GM10248 (cell line): ENCODE measurements around the gene HEY2.

Source experiments
- CTCF ChIA-PET: fragments of 300-600 bp; sonication (Branson Sonifier 250); formaldehyde crosslinking; extraction: SDS; loops from one replicate; lab custom pipeline; 2021; ENCODE audit warnings: antibody characterized with exemption; lab: Yijun Ruan, JAX
- POLR2A ChIA-PET: fragments of 350-650 bp; sonication (Branson Sonifier 250); formaldehyde crosslinking; extraction: SDS; loops from one replicate; lab custom pipeline; 2020; ENCODE audit warnings: antibody characterized with exemption; lab: Yijun Ruan, JAX
- DNase-seq: peaks from one replicate; pipeline ENCODE4 v3.0.0; 2012; ENCODE audit errors: extremely low spot score
- TF ChIP-seq, protein P1 (sequence below): IDR thresholded peaks from 2 replicates; pipeline ENCODE4 v1.5.1; 2012; ENCODE audit warnings: mild to moderate bottlenecking, low read depth; ENCODE audit errors: extremely low read depth, missing control alignments, control extremely low read depth

HEY2 gene

DNA sequence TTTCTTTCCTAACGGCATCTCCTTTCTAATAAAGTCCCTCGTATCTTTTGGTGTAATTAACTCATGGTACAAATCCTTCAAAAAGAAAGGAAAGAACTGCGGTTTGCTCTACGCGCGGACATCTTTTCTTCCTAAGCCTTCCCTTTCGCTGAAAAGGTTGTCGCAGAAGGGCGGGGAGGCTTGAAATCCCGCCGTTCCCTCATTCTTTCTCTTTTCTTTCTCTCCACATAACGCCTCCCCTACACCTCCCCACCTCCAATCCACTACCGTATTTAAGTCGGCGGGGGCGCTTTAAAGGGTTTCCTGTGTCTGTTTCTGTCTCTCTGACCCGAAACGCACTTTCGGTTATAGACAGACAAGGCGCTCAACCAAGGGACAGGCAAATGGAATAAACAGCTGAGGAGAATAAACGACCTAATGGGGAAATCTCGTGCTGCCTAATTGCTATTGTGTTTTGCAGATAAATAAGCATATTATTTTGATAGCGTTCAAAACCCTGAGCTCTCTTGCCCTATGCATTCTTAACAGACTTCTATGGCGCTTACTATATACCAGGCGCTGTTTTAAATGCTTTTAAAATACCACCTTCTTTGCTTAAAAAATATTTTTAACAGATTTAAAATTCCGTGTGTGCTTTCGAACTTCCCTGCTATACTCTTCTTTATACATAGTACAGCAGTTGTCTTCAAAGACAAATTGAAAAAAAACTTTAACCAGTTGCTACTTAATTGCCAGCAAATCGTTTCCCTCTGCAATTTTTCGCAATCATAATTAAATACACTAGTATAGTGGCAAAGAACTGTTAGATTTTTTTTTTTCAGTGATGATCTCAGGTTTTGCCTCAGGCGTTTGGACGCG is 2.5 kb upstream of the HEY2 start:
- TF ChIP-seq, protein P1, sequence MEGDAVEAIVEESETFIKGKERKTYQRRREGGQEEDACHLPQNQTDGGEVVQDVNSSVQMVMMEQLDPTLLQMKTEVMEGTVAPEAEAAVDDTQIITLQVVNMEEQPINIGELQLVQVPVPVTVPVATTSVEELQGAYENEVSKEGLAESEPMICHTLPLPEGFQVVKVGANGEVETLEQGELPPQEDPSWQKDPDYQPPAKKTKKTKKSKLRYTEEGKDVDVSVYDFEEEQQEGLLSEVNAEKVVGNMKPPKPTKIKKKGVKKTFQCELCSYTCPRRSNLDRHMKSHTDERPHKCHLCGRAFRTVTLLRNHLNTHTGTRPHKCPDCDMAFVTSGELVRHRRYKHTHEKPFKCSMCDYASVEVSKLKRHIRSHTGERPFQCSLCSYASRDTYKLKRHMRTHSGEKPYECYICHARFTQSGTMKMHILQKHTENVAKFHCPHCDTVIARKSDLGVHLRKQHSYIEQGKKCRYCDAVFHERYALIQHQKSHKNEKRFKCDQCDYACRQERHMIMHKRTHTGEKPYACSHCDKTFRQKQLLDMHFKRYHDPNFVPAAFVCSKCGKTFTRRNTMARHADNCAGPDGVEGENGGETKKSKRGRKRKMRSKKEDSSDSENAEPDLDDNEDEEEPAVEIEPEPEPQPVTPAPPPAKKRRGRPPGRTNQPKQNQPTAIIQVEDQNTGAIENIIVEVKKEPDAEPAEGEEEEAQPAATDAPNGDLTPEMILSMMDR, result peak; percentile 3
- POLR2A ChIA-PET, result interaction anchor here (1.0 kb wide), 1 partner anchor 240 kb away, joined by 3 read pairs; no protein-coding TSS in a partner anchor
- peak; percentile 57 for DNase-seq
- CTCF ChIA-PET, result interaction anchor here (0.9 to 1.5 kb wide), 4 partner anchors 9 to 434 kb away, joined by 3 read pairs; no protein-coding TSS in a partner anchor

DNA sequence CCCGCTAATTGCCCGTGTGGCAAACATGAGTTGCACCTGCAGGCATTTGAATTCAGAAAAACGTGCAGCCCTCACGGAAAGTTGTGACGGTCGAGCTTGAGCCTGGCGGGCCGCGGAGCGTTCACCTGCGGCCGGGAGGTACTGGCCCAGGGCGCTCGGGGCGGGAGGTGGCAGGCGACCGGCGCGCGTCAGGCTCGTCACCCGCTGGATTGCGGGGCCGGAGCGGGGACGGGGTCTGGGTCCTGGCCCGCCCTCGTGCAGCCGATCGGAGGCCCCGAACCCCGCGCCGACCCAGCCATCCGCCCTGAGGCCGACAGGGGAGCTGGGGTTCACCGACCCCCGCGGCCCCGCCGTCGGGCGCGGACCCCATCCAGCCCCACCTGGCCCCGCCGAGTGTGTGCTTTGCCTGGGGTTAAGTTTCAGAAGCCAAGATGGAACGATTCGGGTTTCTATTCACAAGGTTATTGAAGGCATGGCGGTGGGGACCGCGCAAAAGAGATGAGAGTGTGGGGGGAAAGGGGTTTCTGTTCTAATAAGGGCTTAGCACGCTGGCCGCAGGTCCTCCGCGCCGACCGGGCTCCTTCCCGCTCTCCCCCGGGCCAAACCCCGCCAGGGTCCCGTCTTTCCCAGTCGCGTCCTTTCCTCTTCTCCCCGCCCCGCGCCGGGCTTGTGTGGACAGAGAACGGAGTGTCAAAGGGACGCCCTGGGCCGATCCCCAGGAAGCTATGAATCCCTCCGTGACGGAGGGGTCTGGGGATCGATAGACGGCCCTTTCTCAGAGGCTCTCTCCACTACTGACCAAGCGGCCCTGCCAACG is 1.6 kb upstream of the HEY2 start:
- no peak for DNase-seq
- ChIA-PET CTCF (interaction anchor here (0.7 to 1.7 kb wide), 7 partner anchors 8 to 434 kb away, joined by 3 to 6 read pairs (median 3); partner anchors contain the start of gene HINT3), POLR2A (interaction anchor here (1.0 kb wide), 1 partner anchor 239 kb away, joined by 3 read pairs; no protein-coding TSS in a partner anchor)
- TF ChIP-seq, protein P1, result no peak

- no peak for DNase-seq
- TF ChIP-seq, protein P1, result no peak
- ChIA-PET POLR2A (no interaction called here), CTCF (interaction anchor here (0.7 to 1.7 kb wide), 6 partner anchors 8 to 435 kb away, joined by 3 to 6 read pairs (median 3); partner anchors contain the start of gene HINT3)
These were observed 843 bp upstream of the HEY2 start for GRCh38 chr6:125748406-125749172.

DNA sequence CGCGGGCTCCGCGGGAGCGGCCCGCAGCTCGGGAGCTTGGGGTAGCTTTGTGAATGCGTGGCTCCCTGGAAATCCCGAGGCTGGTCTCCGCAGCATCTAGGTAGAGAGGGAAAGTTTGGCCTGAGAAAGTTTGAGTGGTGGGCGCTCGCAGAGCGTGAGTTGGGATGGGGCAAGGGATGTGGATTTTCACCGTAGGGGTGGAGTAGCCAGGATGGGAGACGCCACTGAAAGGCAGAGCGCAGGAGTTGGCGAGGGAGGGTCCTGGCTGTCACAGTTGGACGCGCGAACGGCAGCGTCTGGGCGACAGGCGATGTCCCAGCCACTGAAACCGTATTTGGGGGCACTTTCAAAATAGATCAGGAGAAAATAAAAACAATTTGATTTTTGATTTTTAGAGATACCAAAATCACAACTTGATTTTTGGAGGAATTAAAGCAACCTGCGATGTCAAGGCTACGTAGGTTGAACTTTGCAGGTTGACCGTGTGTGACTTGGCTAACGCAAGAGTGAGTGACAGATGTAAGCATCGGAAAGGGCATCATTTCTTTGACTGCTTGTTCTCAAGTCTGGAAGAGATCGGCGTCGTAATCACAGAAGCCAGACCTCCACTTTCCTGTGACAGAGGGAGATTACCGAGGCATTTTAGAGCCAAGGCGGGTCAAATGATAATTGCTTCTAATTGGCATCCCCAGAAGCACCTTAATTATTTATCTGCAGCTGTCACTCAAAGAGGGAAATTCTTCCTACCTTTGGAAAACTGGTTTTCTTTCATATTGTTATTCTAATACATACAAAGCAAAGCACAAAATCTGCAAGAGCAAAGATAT is 646 bp downstream of the HEY2 start:
- TF ChIP-seq, protein P1, result no peak
- DNase-seq, result no peak
- ChIA-PET CTCF (interaction anchor here (1.0 to 2.8 kb wide), 3 partner anchors 11 to 437 kb away, joined by 3 to 29 read pairs (median 12); no protein-coding TSS in a partner anchor), POLR2A (no interaction called here)

GRCh38 chr6:125750692-125751333 is 1.4 kb downstream of the HEY2 start:
- POLR2A ChIA-PET, result no interaction called here
- no peak for DNase-seq
- CTCF ChIA-PET, result interaction anchor here (0.9 to 2.8 kb wide), 5 partner anchors 10 to 441 kb away, joined by 3 to 29 read pairs (median 5); no protein-coding TSS in a partner anchor
- TF ChIP-seq, protein P1, result no peak
